DOHH2 (cell line): Measurements from ENCODE around the gene CLDN22.

ENCODE experiments used
- EZH2phosphoT487 ChIP-seq: fragments of 200-600 bp; sonication (generic); IDR thresholded peaks from 2 replicates; pipeline ENCODE4 v1.6.1; 2017; ENCODE audit warnings: borderline replicate concordance, mild to moderate bottlenecking, antibody characterized with exemption, low read length, moderate library complexity, mixed read lengths
- TF ChIP-seq, protein P1 (sequence below): fragments of 200-600 bp; sonication (generic); IDR thresholded peaks from one replicate; pipeline ENCODE4 v1.5.1; 2014; ENCODE audit warnings: antibody characterized with exemption, mild to moderate bottlenecking, low read depth, low read length; ENCODE audit not compliant: poor library complexity, severe bottlenecking

- TF ChIP-seq, protein P1, sequence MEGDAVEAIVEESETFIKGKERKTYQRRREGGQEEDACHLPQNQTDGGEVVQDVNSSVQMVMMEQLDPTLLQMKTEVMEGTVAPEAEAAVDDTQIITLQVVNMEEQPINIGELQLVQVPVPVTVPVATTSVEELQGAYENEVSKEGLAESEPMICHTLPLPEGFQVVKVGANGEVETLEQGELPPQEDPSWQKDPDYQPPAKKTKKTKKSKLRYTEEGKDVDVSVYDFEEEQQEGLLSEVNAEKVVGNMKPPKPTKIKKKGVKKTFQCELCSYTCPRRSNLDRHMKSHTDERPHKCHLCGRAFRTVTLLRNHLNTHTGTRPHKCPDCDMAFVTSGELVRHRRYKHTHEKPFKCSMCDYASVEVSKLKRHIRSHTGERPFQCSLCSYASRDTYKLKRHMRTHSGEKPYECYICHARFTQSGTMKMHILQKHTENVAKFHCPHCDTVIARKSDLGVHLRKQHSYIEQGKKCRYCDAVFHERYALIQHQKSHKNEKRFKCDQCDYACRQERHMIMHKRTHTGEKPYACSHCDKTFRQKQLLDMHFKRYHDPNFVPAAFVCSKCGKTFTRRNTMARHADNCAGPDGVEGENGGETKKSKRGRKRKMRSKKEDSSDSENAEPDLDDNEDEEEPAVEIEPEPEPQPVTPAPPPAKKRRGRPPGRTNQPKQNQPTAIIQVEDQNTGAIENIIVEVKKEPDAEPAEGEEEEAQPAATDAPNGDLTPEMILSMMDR, result no peak
- TF ChIP-seq EZH2phosphoT487, result no peak
Measured at GRCh38 chr4:183287309-183287659, 32.8 kb downstream of the CLDN22 start.
